ENCODE measurements around the gene RNF112. TPM values are rescaled to one million over a fixed set of nuclear protein-coding genes. Genes with fewer than 3 reads are reported as not detected.

RNF112 gene
- total and polyA plus RNA-seq, 2 of the 13 experiments (the other 11 are each of a cell fraction or from before 2014, with no cell fraction given), result 0.05 TPM; not detected in 1

- TF ChIP-seq ZNF383 (CRISPR knock-in tag; IDR thresholded peaks at IDR 0.05; ENCODE audit: borderline replicate concordance) (no peak), PRPF4 (IDR thresholded peaks at IDR 0.05; ENCODE audit: low read depth, low read length, poor library complexity, severe bottlenecking) (no peak), ZNF512B (CRISPR knock-in tag; IDR thresholded peaks at IDR 0.05; ENCODE audit: borderline replicate concordance) (no peak), ZNF547 (CRISPR knock-in tag; IDR thresholded peaks at IDR 0.05) (no peak), KMT2B (CRISPR knock-in tag; IDR thresholded peaks at IDR 0.05) (no peak), HMGXB3 (CRISPR knock-in tag; IDR thresholded peaks at IDR 0.05; ENCODE audit: borderline replicate concordance) (no peak)
Measured at GRCh38 chr17:19376811-19377210, 34.2 kb upstream of the RNF112 start (continued).

All from HepG2 (cell line).